ENCODE data around the gene CACNA1E.
A peak's percentile ranks its signal among the peaks of the same experiment; 100 is the strongest.

Gene CACNA1E

DNA sequence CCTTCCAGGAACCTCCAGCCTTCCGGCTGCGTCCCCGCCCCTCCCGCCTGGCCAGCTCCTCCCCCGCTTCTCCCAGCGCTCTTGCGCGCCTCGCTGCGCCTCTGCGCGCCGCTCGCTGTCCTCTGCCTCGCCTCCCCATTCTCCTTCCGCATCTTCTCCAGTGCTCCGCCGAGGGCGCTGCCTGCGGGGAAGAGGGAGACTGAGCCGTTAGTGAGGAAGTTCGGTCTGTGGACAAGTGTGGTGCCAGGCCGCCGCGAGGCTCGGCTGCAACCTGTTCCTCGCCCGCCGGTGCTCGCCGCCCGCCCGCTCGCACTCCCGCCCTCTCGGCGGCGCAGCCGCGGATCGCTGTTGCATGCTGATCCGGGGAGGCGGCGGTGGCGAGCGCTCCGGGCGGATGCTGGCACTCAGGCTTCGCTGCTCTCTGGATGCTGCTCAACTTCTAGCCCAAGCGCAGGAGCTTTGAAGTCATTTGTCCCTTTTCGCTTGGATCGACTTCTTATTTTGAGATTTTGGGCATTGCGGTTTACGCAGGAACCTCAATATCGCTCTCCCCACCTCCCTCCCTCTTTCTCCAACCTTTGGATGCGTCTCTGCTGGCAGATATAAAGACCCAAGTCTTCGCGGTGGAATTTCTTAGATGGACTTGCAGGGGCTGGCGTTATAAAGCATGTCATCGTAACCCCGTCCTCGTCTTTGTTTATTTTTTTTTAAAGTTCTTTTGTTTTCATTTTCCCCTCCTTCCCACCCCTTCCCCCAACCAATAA lies 614 bp upstream of the CACNA1E start:
- Histone ChIP-seq H3K4me1 (peaks cover 7% of the 10 kb centered on the region; the same call in 1 of the 2 replicates), H3K27me3 (peaks cover 57% of the 10 kb centered on the region), H4K20me1 (no peaks in the 10 kb centered on the region), H3K9me3 (peaks cover 42% of the 10 kb centered on the region), H3K27ac (no peak overlapping the region), H3K4me3 (no peak overlapping the region), H3K36me3 (no peaks in the 10 kb centered on the region), H3K4me2 (no peak overlapping the region), H3K9ac (no peak overlapping the region)
- TF ChIP-seq Cebpa-rat (IDR thresholded peaks at IDR 0.05), result no peak

DNA sequence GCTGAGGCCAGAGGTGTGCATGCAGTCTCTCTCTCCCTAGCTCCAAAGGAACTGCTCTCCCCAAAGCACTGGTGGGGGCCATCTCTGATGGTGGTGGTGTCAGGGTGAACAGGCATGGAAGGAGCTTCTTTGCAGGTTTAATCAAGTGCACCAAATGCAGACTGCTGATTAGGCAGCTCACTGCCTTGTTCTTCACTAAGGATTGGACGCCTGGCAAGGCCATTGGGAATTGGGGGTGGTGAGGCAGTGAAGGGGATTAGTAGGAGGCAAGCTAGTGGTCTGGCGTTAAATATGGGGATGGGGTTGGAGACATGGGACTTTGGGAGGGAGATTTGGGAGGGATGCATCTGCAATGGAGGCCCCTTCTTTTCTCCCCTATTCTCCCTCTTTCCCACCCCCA lies 1.5 kb downstream of the CACNA1E start:
- H3K27me3 ChIP-seq, result peaks cover 57% of the 10 kb centered on the region
- no peak for TF ChIP-seq Cebpa-rat (IDR thresholded peaks at IDR 0.05)
- peaks cover 7% of the 10 kb centered on the region; the same call in 1 of the 2 replicates for H3K4me1 ChIP-seq
- no peak overlapping the region for H3K27ac ChIP-seq
- H4K20me1 ChIP-seq, result no peaks in the 10 kb centered on the region
- H3K36me3 ChIP-seq, result no peaks in the 10 kb centered on the region
- no peak overlapping the region for H3K4me3 ChIP-seq
- peaks cover 42% of the 10 kb centered on the region for H3K9me3 ChIP-seq
- no peak overlapping the region for H3K9ac ChIP-seq
- H3K4me2 ChIP-seq, result no peak overlapping the region

DNA sequence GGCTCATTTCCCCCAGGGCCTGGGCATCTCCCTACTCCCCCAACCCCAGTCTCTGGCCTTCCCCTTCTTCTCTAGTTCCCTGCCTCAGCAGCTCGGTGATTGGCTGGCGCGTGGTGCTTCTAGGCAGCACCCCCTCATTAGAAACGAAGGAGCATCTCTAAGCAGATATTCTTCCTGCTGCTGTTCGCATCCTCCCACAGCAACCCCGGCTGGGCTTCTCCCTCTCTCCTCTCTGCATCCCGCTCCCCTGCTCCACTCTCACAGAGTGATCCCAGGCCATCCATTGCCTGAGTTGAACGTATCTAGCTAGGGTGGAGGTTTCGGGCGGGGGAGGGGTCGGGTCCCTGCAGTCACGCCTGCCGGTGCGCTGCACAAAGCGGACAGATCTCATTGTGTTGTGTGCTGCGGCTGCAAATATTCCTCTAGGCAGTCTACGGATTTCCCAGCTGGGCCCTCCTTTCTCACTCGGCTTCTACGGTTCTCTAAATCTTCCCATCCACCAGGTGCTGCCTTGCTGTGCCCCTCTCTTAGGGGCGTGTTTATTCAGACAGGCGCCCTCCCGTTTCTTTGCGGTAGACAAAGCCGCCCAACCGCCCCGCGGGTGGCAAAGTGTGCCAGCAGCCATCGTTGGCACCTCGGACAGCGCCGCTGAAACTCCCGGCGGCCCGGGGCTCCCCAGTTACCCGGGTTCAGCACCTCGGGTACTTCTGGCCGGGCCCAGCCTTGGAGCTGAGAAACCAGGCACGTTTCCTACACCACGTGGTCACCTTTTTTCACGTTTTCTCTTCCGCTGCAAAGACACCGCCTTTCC lies 2.2 kb downstream of the CACNA1E start:
- Histone ChIP-seq H3K9me3 (peaks cover 42% of the 10 kb centered on the region), H3K27ac (no peak overlapping the region), H4K20me1 (no peaks in the 10 kb centered on the region), H3K9ac (no peak overlapping the region), H3K4me1 (peaks cover 8% of the 10 kb centered on the region; the same call in 1 of the 2 replicates), H3K4me3 (no peak overlapping the region), H3K36me3 (no peaks in the 10 kb centered on the region), H3K4me2 (no peak overlapping the region), H3K27me3 (peaks cover 56% of the 10 kb centered on the region)
- TF ChIP-seq Cebpa-rat (IDR thresholded peaks at IDR 0.05), result no peak

DNA sequence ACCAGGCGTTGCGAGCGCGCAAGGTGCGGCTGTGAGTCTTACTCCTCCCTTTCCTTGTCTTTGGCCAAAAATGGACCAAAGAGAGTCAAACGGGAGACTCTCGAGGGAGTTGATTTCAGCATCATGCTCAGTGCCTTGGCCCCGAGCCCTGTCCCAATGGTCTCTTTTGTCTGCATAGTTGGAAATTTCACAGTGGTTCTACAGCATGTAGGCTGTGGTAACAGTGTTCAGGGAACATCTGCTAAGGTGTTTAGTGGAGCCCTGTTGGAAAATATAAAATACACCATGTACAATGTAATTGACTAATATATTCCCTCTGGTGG lies 2.7 kb downstream of the CACNA1E start:
- peaks cover 51% of the 10 kb centered on the region for H3K27me3 ChIP-seq
- H3K27ac ChIP-seq, result no peak overlapping the region
- H3K36me3 ChIP-seq, result no peaks in the 10 kb centered on the region
- no peaks in the 10 kb centered on the region for H4K20me1 ChIP-seq
- H3K4me3 ChIP-seq, result no peak overlapping the region
- peaks cover 8% of the 10 kb centered on the region for H3K4me1 ChIP-seq
- peaks cover 42% of the 10 kb centered on the region for H3K9me3 ChIP-seq
- no peak overlapping the region for H3K4me2 ChIP-seq
- TF ChIP-seq Cebpa-rat (IDR thresholded peaks at IDR 0.05), result no peak
- no peak overlapping the region for H3K9ac ChIP-seq

DNA sequence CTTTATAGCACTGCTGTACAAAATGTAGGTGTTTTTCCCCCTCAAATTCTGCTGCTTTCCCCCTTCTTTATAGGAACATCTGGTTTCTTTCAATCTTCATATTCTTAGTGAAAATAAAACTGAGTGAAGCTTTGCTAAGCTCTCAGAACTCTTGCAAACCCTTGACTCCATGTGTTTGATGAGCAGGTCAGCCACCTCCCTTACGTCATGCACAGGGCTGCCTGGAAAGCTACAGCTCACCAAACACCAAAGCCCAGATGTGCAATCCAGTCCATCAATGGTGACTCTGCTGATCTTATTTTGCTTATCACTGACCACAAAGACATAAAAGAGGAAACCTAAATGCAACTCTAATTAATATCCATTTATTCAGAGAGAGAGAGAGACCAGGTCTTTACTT lies 5.5 kb downstream of the CACNA1E start:
- no peak overlapping the region for H3K4me2 ChIP-seq
- TF ChIP-seq Cebpa-rat (IDR thresholded peaks at IDR 0.05), result no peak
- H3K4me3 ChIP-seq, result no peak overlapping the region
- peaks cover 23% of the 10 kb centered on the region for H3K27me3 ChIP-seq
- H3K4me1 ChIP-seq, result peaks cover 9% of the 10 kb centered on the region
- no peaks in the 10 kb centered on the region for H3K36me3 ChIP-seq
- no peak overlapping the region for H3K27ac ChIP-seq
- H3K9ac ChIP-seq, result no peak overlapping the region
- no peaks in the 10 kb centered on the region for H4K20me1 ChIP-seq
- peaks cover 21% of the 10 kb centered on the region for H3K9me3 ChIP-seq

DNA sequence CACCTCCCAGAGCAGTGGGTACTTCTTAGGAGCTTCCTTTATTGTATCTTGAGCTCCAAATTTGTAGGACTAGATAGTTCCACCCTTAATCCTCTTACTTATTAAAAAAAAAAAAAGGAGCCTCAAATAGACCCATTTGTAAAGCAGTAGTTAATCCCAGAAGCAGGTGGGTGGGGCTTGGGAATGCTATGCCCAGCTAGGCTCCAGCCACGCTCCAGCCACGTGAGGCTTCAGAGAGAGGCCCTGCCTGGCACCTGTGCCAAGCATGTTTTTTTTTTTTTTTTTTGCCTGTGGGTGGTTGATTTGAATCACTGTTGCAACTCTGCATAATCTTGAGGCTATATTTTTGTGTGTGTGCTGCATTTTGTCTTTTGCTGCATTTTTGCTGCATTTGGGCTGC lies 7.0 kb downstream of the CACNA1E start:
- H4K20me1 ChIP-seq, result no peaks in the 10 kb centered on the region
- H3K9me3 ChIP-seq, result peaks cover 8% of the 10 kb centered on the region
- H3K9ac ChIP-seq, result no peak overlapping the region
- H3K27me3 ChIP-seq, result peaks cover 8% of the 10 kb centered on the region
- no peaks in the 10 kb centered on the region for H3K36me3 ChIP-seq
- peaks cover 9% of the 10 kb centered on the region for H3K4me1 ChIP-seq
- H3K4me2 ChIP-seq, result no peak overlapping the region
- no peak for TF ChIP-seq Cebpa-rat (IDR thresholded peaks at IDR 0.05)
- no peak overlapping the region for H3K4me3 ChIP-seq
- H3K27ac ChIP-seq, result no peak overlapping the region

GRCh38 chr1:181490740-181491712 lies 7.7 kb downstream of the CACNA1E start:
- Histone ChIP-seq H3K27ac (no peak overlapping the region), H3K36me3 (no peaks in the 10 kb centered on the region), H3K9ac (no peak overlapping the region), H3K9me3 (0 out of 2 replicates have a peak, but pooled peaks cover under 1% of the 10 kb centered on the region), H3K27me3 (peaks cover under 1% of the 10 kb centered on the region), H3K4me3 (no peak overlapping the region), H4K20me1 (no peaks in the 10 kb centered on the region), H3K4me1 (peaks cover 9% of the 10 kb centered on the region), H3K4me2 (0 out of 2 replicates have a peak overlapping the region, but pooled peaks have one; percentile 31)
- no peak for TF ChIP-seq Cebpa-rat (IDR thresholded peaks at IDR 0.05)

GRCh38 chr1:181493166-181493565 lies 9.8 kb downstream of the CACNA1E start:
- no peaks in the 10 kb centered on the region for H3K27me3 ChIP-seq
- H3K27ac ChIP-seq, result no peak overlapping the region
- H4K20me1 ChIP-seq, result no peaks in the 10 kb centered on the region
- H3K4me3 ChIP-seq, result no peak overlapping the region
- H3K9ac ChIP-seq, result no peak overlapping the region
- H3K9me3 ChIP-seq, result no peaks in the 10 kb centered on the region
- no peak for TF ChIP-seq Cebpa-rat (IDR thresholded peaks at IDR 0.05)
- no peaks in the 10 kb centered on the region for H3K36me3 ChIP-seq
- no peak overlapping the region for H3K4me2 ChIP-seq
- peaks cover 9% of the 10 kb centered on the region for H3K4me1 ChIP-seq

DNA sequence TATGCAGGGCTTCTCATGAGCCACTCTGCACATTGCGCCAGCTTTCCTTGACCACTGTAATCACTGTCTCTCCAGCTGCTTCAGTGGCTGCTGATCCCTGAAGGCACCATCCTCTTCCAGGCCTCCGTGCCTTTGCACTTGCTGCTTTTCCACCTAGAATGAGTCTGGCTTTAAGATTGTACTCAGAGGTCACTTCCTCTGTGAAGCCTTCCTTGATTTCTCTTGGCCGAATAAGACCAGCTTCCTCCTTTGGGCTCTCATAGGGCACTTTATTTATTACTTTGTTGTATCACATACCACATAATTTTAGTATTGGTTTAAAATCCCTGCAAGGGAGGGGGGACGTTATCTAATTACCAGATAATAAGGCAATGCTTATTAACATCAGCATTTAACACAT lies 10.6 kb downstream of the CACNA1E start:
- Histone ChIP-seq H3K4me1 (peaks cover 9% of the 10 kb centered on the region), H3K9ac (no peak overlapping the region), H3K4me2 (no peak overlapping the region), H3K4me3 (no peak overlapping the region), H3K36me3 (no peaks in the 10 kb centered on the region), H3K9me3 (no peaks in the 10 kb centered on the region), H3K27me3 (no peaks in the 10 kb centered on the region), H3K27ac (no peak overlapping the region), H4K20me1 (no peaks in the 10 kb centered on the region)
- no peak for TF ChIP-seq Cebpa-rat (IDR thresholded peaks at IDR 0.05)
